Prostate gland (tissue), 2 donors: ENCODE data around the gene TMEM151A.

ENCODE experiments used
- CTCF ChIP-seq, 4 experiments: fragments of 200-600 bp in 2 of 4; fragments of 450-650 bp in 2 of 4; sonication (generic) in 2 of 4; IDR thresholded peaks; 1 replicate in 3 of 4; 2 replicates in 1 of 4; pipeline ENCODE4 v1.5.1; 2016 to 2019; ENCODE audit warnings: antibody characterized with exemption in 4 of 4, mild to moderate bottlenecking in 2 of 4, moderate library complexity in 2 of 4
- POLR2AphosphoS5 ChIP-seq: sonication (generic); formaldehyde crosslinking; IDR thresholded peaks from one replicate; pipeline ENCODE4 v1.6.1; 2017; ENCODE audit warnings: antibody characterized with exemption

- TF ChIP-seq POLR2AphosphoS5 (no peak), CTCF (IDR thresholded peaks at IDR 0.05) (no peak)
Measured at GRCh38 chr11:66275396-66275795, 16.3 kb upstream of the TMEM151A start.
